A549 (cell line): ENCODE measurements around the gene CREB3L1.

ENCODE experiments used
- CEBPB ChIP-seq, 2 experiments: fragments of >200 bp in 1 of 2; sonication (Bioruptor Twin) in 1 of 2; formaldehyde crosslinking in 1 of 2; IDR thresholded peaks; 2 replicates each; pipeline ENCODE4 v1.6.1; 2012 to 2016
- EP300 ChIP-seq, 2 experiments: fragments of >200 bp; sonication (Bioruptor Twin); formaldehyde crosslinking; IDR thresholded peaks; 2 replicates in 1 of 2; 3 replicates in 1 of 2; pipeline ENCODE4 v1.6.1; 2016 to 2017
- FOXS1 ChIP-seq: fragments of 250-450 bp; sonication (Bioruptor Pico); IDR thresholded peaks from 2 replicates; pipeline ENCODE4 v1.5.0; 2020; ENCODE audit warnings: mild to moderate bottlenecking, moderate library complexity
- JUN ChIP-seq, 2 experiments: fragments of >200 bp; sonication (Bioruptor Twin); formaldehyde crosslinking; IDR thresholded peaks; 2 replicates in 1 of 2; 3 replicates in 1 of 2; pipeline ENCODE4 v1.6.1; 2016 to 2017
- KDM1A ChIP-seq: fragments of 200-600 bp; sonication (generic); IDR thresholded peaks from 2 replicates; pipeline ENCODE4 v1.6.1; 2016; ENCODE audit warnings: low read depth, mild to moderate bottlenecking
- MAFK ChIP-seq: fragments of 450-650 bp; IDR thresholded peaks from 2 replicates; pipeline ENCODE4 v1.6.1; 2014; ENCODE audit not compliant: partially characterized antibody
- MAZ ChIP-seq: fragments of 150-350 bp; IDR thresholded peaks from 2 replicates; pipeline ENCODE4 v1.6.1; 2014; ENCODE audit warnings: antibody characterized with exemption, low read depth, low read length, borderline replicate concordance
- POLR2A ChIP-seq: IDR thresholded peaks from 2 replicates; pipeline ENCODE4 v1.6.1; 2012; ENCODE audit warnings: mild to moderate bottlenecking, low read length
- POLR2AphosphoS2 ChIP-seq: conservative IDR thresholded peaks from 2 replicates; pipeline ENCODE4 v1.6.1; 2012; ENCODE audit warnings: low read length, improper control_type of control experiment, inconsistent platforms
- RAD21 ChIP-seq, 2 experiments: fragments of >200 bp in 1 of 2; sonication (Bioruptor Twin) in 1 of 2; formaldehyde crosslinking in 1 of 2; IDR thresholded peaks in 1 of 2; conservative IDR thresholded peaks in 1 of 2; 2 replicates in 1 of 2; 3 replicates in 1 of 2; pipeline ENCODE4 v1.6.1; 2012 to 2018; ENCODE audit warnings: inconsistent platforms in 1 of 2
- RCOR1 ChIP-seq: fragments of 150-350 bp; IDR thresholded peaks from 2 replicates; pipeline ENCODE4 v1.6.1; 2014; ENCODE audit warnings: antibody characterized with exemption, low read length, low read depth
- TF ChIP-seq, protein P1 (sequence below): fragments of >200 bp; sonication (Bioruptor Twin); formaldehyde crosslinking; IDR thresholded peaks from 3 replicates; pipeline ENCODE4 v1.5.1; 2016
- TF ChIP-seq, protein P2 (sequence below): fragments of 450-650 bp; IDR thresholded peaks from 2 replicates; pipeline ENCODE4 v1.6.1; 2014; ENCODE audit warnings: antibody characterized with exemption
- TF ChIP-seq, protein P3 (sequence below): fragments of 150-350 bp; IDR thresholded peaks from 2 replicates; pipeline ENCODE4 v1.6.1; 2014; ENCODE audit warnings: low read depth, mild to moderate bottlenecking, low read length

DNA sequence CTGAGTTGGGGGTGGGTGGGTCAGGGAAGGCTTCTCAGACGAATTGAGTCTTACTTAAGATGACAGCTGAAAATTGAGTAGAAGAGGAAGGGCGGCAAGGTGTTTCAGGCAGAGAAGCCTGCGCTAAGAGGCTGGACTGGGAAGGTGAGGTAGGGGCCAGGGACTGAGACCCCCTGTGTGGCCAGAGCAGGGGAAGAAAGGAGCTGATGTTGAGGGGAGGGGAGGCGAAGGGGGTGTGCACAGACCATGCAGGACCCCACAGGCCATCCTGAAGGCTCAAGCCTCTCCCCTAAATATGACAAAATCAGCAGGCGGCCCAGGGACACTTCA is 40.6 kb upstream of the CREB3L1 start:
- TF ChIP-seq RAD21 (conservative IDR thresholded peaks at IDR 0.05 in 1 of 2, IDR thresholded peaks at IDR 0.05 in 1 of 2) (no peak), KDM1A (no peak), POLR2A (no peak), JUN (IDR thresholded peaks at IDR 0.05) (no peak), EP300 (IDR thresholded peaks at IDR 0.05) (no peak), FOXS1 (CRISPR knock-in tag) (no peak), RCOR1 (no peak), POLR2AphosphoS2 (no peak), MAFK (no peak), CEBPB (IDR thresholded peaks at IDR 0.05) (no peak), MAZ (no peak)
- TF ChIP-seq, protein P1, sequence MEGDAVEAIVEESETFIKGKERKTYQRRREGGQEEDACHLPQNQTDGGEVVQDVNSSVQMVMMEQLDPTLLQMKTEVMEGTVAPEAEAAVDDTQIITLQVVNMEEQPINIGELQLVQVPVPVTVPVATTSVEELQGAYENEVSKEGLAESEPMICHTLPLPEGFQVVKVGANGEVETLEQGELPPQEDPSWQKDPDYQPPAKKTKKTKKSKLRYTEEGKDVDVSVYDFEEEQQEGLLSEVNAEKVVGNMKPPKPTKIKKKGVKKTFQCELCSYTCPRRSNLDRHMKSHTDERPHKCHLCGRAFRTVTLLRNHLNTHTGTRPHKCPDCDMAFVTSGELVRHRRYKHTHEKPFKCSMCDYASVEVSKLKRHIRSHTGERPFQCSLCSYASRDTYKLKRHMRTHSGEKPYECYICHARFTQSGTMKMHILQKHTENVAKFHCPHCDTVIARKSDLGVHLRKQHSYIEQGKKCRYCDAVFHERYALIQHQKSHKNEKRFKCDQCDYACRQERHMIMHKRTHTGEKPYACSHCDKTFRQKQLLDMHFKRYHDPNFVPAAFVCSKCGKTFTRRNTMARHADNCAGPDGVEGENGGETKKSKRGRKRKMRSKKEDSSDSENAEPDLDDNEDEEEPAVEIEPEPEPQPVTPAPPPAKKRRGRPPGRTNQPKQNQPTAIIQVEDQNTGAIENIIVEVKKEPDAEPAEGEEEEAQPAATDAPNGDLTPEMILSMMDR, result no peak
- TF ChIP-seq, protein P2, sequence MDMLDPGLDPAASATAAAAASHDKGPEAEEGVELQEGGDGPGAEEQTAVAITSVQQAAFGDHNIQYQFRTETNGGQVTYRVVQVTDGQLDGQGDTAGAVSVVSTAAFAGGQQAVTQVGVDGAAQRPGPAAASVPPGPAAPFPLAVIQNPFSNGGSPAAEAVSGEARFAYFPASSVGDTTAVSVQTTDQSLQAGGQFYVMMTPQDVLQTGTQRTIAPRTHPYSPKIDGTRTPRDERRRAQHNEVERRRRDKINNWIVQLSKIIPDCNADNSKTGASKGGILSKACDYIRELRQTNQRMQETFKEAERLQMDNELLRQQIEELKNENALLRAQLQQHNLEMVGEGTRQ, result no peak
- TF ChIP-seq, protein P3, sequence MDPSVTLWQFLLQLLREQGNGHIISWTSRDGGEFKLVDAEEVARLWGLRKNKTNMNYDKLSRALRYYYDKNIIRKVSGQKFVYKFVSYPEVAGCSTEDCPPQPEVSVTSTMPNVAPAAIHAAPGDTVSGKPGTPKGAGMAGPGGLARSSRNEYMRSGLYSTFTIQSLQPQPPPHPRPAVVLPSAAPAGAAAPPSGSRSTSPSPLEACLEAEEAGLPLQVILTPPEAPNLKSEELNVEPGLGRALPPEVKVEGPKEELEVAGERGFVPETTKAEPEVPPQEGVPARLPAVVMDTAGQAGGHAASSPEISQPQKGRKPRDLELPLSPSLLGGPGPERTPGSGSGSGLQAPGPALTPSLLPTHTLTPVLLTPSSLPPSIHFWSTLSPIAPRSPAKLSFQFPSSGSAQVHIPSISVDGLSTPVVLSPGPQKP, result no peak
